HEK293 (cell line): Measurements from ENCODE around the gene ABHD12.

Experiments
- CTCF ChIA-PET: fragments of 350-600 bp; formaldehyde crosslinking; extraction: SDS; loops from one replicate; lab custom pipeline; 2021; ENCODE audit warnings: antibody characterized with exemption; lab: Yijun Ruan, JAX
- POLR2A ChIA-PET: fragments of 300-600 bp; formaldehyde crosslinking; extraction: SDS; loops from one replicate; lab custom pipeline; 2020; ENCODE audit warnings: antibody characterized with exemption, inconsistent platforms; lab: Yijun Ruan, JAX
- H3K27ac ChIP-seq: fragments of 200-500 bp; sonication (Bioruptor generic); 2 replicates; pipeline ENCODE4 v1.5.1; 2014; ENCODE audit warnings: low read depth, low read length, control low read depth, inconsistent platforms; ENCODE audit errors: extremely low read depth
- H3K36me3 ChIP-seq, 2 experiments: fragments of 200-500 bp in 1 of 2; sonication (Bioruptor generic) in 1 of 2; 1 replicate in 1 of 2; 2 replicates in 1 of 2; pipeline ENCODE4 v1.5.1; 2014 to 2017; ENCODE audit warnings: inconsistent platforms in 2 of 2, low read length in 2 of 2; ENCODE audit not compliant: control insufficient read depth in 2 of 2, insufficient read depth in 1 of 2
- H3K4me1 ChIP-seq: fragments of 200-500 bp; sonication (Bioruptor generic); 2 replicates; pipeline ENCODE4 v1.5.1; 2014; ENCODE audit warnings: mild to moderate bottlenecking, low read length, inconsistent platforms; ENCODE audit not compliant: control insufficient read depth, insufficient read depth
- H3K4me3 ChIP-seq: 2 replicates; pipeline ENCODE4 v1.5.1; 2011; ENCODE audit warnings: low read depth, mild to moderate bottlenecking, control low read depth, low read length, moderate library complexity
- H3K9me3 ChIP-seq: fragments of 200-500 bp; sonication (Bioruptor generic); 2 replicates; pipeline ENCODE4 v1.5.1; 2014; ENCODE audit warnings: low read depth, low read length, inconsistent platforms; ENCODE audit not compliant: control insufficient read depth, insufficient read depth
- GLI2 ChIP-seq: fragments of 450-650 bp; formaldehyde crosslinking; IDR thresholded peaks from 2 replicates; pipeline ENCODE4; 2017; ENCODE audit warnings: missing biosample characterization, missing genetic modification characterization, low read depth, borderline replicate concordance
- GLI4 ChIP-seq: fragments of 450-650 bp; formaldehyde crosslinking; IDR thresholded peaks from 2 replicates; pipeline ENCODE4 v1.5.1; 2016; ENCODE audit warnings: missing biosample characterization, missing genetic modification characterization
- GLIS2 ChIP-seq: fragments of 450-650 bp; formaldehyde crosslinking; IDR thresholded peaks from 2 replicates; pipeline ENCODE4 v1.5.1; 2016; ENCODE audit warnings: missing biosample characterization, missing genetic modification characterization
- HOXD13 ChIP-seq: sonication (generic); formaldehyde crosslinking; IDR thresholded peaks from 2 replicates; pipeline ENCODE4 v1.8.0; 2022; ENCODE audit warnings: missing genetic modification reagents, borderline replicate concordance
- KLF17 ChIP-seq: fragments of 450-650 bp; formaldehyde crosslinking; IDR thresholded peaks from 2 replicates; pipeline ENCODE4 v1.5.1; 2016; ENCODE audit warnings: missing biosample characterization, missing genetic modification characterization
- SALL2 ChIP-seq: fragments of 450-650 bp; formaldehyde crosslinking; IDR thresholded peaks from 2 replicates; pipeline ENCODE4 v1.5.0; 2017; ENCODE audit warnings: missing biosample characterization, mild to moderate bottlenecking, missing genetic modification characterization, borderline replicate concordance
- TRIM28 ChIP-seq: IDR thresholded peaks from 2 replicates; pipeline ENCODE4 v1.6.1; 2011; ENCODE audit warnings: low read length, control low read depth, borderline replicate concordance
- ZBTB1 ChIP-seq: fragments of 450-650 bp; formaldehyde crosslinking; IDR thresholded peaks from 2 replicates; pipeline ENCODE4 v1.5.1; 2016; ENCODE audit warnings: missing biosample characterization, missing genetic modification characterization
- ZBTB10 ChIP-seq: fragments of 450-650 bp; formaldehyde crosslinking; IDR thresholded peaks from 2 replicates; pipeline ENCODE4 v1.5.1; 2016; ENCODE audit warnings: missing biosample characterization, missing genetic modification characterization
- ZBTB20 ChIP-seq: fragments of 450-650 bp; formaldehyde crosslinking; IDR thresholded peaks from 2 replicates; pipeline ENCODE4 v1.5.1; 2016; ENCODE audit warnings: missing biosample characterization, missing genetic modification characterization
- ZNF23 ChIP-seq: fragments of 450-650 bp; formaldehyde crosslinking; IDR thresholded peaks from 2 replicates; pipeline ENCODE4 v1.5.1; 2016; ENCODE audit warnings: missing biosample characterization, missing genetic modification characterization, borderline replicate concordance
- ZNF423 ChIP-seq: fragments of 450-650 bp; formaldehyde crosslinking; IDR thresholded peaks from 2 replicates; pipeline ENCODE4 v1.5.1; 2016; ENCODE audit warnings: missing biosample characterization, missing genetic modification characterization
- ZNF530 ChIP-seq: fragments of 450-650 bp; formaldehyde crosslinking; IDR thresholded peaks from 2 replicates; pipeline ENCODE4 v1.5.1; 2016; ENCODE audit warnings: low read depth, missing biosample characterization, missing genetic modification characterization
- ZNF544 ChIP-seq: fragments of 450-650 bp; formaldehyde crosslinking; IDR thresholded peaks from 2 replicates; pipeline ENCODE4 v1.5.0; 2017; ENCODE audit warnings: missing biosample characterization, missing genetic modification characterization
- ZNF585B ChIP-seq: fragments of 450-650 bp; formaldehyde crosslinking; IDR thresholded peaks from 2 replicates; pipeline ENCODE4 v1.5.1; 2016; ENCODE audit warnings: missing biosample characterization, missing genetic modification characterization
- ZNF626 ChIP-seq: fragments of 450-650 bp; sonication (Bioruptor Pico); formaldehyde crosslinking; IDR thresholded peaks from 2 replicates; pipeline ENCODE4 v1.5.1; 2018; ENCODE audit warnings: missing biosample characterization, missing genetic modification characterization, inconsistent platforms
- ZNF664 ChIP-seq: fragments of 450-650 bp; formaldehyde crosslinking; IDR thresholded peaks from 2 replicates; pipeline ENCODE4 v1.5.1; 2016; ENCODE audit warnings: missing biosample characterization, missing genetic modification characterization
- ZNF670 ChIP-seq: fragments of 450-650 bp; formaldehyde crosslinking; IDR thresholded peaks from 2 replicates; pipeline ENCODE4 v1.5.1; 2016; ENCODE audit warnings: missing biosample characterization, missing genetic modification characterization, low read depth

ABHD12 gene

GRCh38 chr20:25368526-25368925 lies 22.1 kb downstream of the ABHD12 start:
- POLR2A ChIA-PET: no interaction called here
- Histone ChIP-seq H3K36me3 (no peaks in the 10 kb centered on the region; a peak in 1 of 3 replicates), H3K27ac (no peak overlapping the region), H3K9me3 (no peaks in the 10 kb centered on the region), H3K4me1 (0 out of 2 replicates have a peak, but pooled peaks cover 3% of the 10 kb centered on the region)
- TF ChIP-seq GLI4: no peak
- no peak for TF ChIP-seq ZNF670 (tag by site-specific recombination)
- TF ChIP-seq ZNF23: no peak
- no peak for TF ChIP-seq ZBTB10 (tag by site-specific recombination)
- TF ChIP-seq ZNF585B: no peak
- no peak for TF ChIP-seq ZNF530 (tag by site-specific recombination)
- TF ChIP-seq, all 188 proteins: peak for 0
- CTCF ChIA-PET: no interaction called here
- no peak overlapping the region for H3K4me3 ChIP-seq

- Histone ChIP-seq H3K4me1 (0 out of 2 replicates have a peak, but pooled peaks cover 3% of the 10 kb centered on the region), H3K36me3 (no peaks in the 10 kb centered on the region; a peak in 1 of 3 replicates), H3K4me3 (no peak overlapping the region), H3K9me3 (no peaks in the 10 kb centered on the region), H3K27ac (peak overlapping the region; percentile 4; the same call in 1 of the 2 replicates)
- CTCF ChIA-PET: interaction anchor here (0.8 to 0.9 kb wide), 2 partner anchors 12 to 822 kb away, joined by 3 to 6 read pairs; no protein-coding TSS in a partner anchor
- POLR2A ChIA-PET: interaction anchor here (0.6 to 1.1 kb wide), 3 partner anchors 12 to 38 kb away, joined by 3 to 5 read pairs (median 3); partner anchors contain the start of gene ABHD12
- TF ChIP-seq SALL2 (tag by site-specific recombination) (no peak), KLF17 (tag by site-specific recombination) (no peak), ZBTB1 (no peak), ZBTB20 (tag by site-specific recombination) (no peak), GLI2 (tag by site-specific recombination) (no peak), GLIS2 (tag by site-specific recombination) (no peak), HOXD13 (no peak), ZNF423 (no peak), ZNF626 (tag by site-specific recombination) (no peak), ZNF664 (no peak), ZNF544 (no peak), TRIM28 (no peak)
Observed at GRCh38 chr20:25364879-25365699, 25.5 kb downstream of the ABHD12 start.
